Measurements from ENCODE around the gene NFE2L2. TPM values are rescaled to one million over a fixed set of nuclear protein-coding genes. Genes with fewer than 3 reads are reported as not detected.

NFE2L2 gene
- polyA plus RNA-seq, 1 donor (not counting 4 experiments of a cell fraction or from before 2014, with no cell fraction given) = 177 TPM

DNA sequence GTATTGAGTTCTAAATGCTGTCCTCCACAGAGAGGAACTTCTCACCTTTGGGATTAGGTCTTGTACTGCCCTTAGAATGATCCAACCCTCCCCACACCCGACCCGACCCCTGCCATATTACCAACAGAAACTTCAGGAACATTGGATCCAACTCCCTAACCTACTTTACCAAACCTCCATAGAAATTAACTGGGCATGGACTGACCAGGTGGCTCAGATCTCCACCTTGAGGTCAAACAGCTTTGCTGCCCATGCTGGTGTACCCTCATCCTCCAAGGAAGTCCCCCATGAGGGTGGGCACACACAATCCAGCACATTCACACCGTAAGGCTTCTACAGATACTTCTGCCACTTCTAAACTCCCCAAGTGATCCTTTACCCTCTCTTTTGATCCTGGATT lies 21.5 kb downstream of the NFE2L2 start:
- Histone ChIP-seq H3K9me3 (ENCODE audit: control insufficient read depth, low read depth, low read length) (no peaks in the 10 kb centered on the region), H3K4me1 (ENCODE audit: control insufficient read depth, extremely low read depth, insufficient read depth, low read length) (peaks cover 82% of the 10 kb centered on the region), H3K9me1 (ENCODE audit: control insufficient read depth, extremely low read depth, insufficient read depth, low read length) (peaks cover 13% of the 10 kb centered on the region), H3K79me2 (ENCODE audit: control insufficient read depth, insufficient read depth, low read length) (peaks cover 96% of the 10 kb centered on the region), H2AFZ (ENCODE audit: control insufficient read depth, low read length) (no peak overlapping the region), H3K4me2 (ENCODE audit: control insufficient read depth, extremely low read depth, insufficient read depth, low read depth, low read length) (peak overlapping the region; percentile 83), H3K27ac (ENCODE audit: control insufficient read depth, insufficient read depth, low read length) (peak overlapping the region; percentile 97), H3K27me3 (ENCODE audit: control insufficient read depth, extremely low read depth, insufficient read depth, low read length) (no peaks in the 10 kb centered on the region), H3K36me3 (ENCODE audit: control insufficient read depth in 2 of 2, extremely low read depth in 1 of 2, insufficient read depth in 2 of 2, low read length in 2 of 2) (peaks cover 1 to 34% of the 10 kb centered on the region in 2 experiments), H3K4me3 (ENCODE audit: control insufficient read depth in 2 of 3, extremely low read depth in 1 of 3, insufficient read depth in 2 of 3, low read depth in 1 of 3, low read length in 3 of 3) (peak overlapping the region in 2 of 3 experiments; percentile 1 to 36), H3K9ac (ENCODE audit: control insufficient read depth, extremely low read depth, insufficient read depth, low read length) (peak overlapping the region; percentile 74), H4K20me1 (ENCODE audit: control insufficient read depth, extremely low read depth, insufficient read depth, low read length) (peaks cover 37% of the 10 kb centered on the region)
- FAIRE-seq (no peak), DNase-seq (ENCODE audit: low read depth, low spot score) (no peak)
- dilution Hi-C loops (cut with MboI; ENCODE audit: extremely low pct_ligation_motif_present, low sequenced_read_pairs) = no loop called here
- no peak for TF ChIP-seq EZH2 (IDR thresholded peaks at IDR 0.05; ENCODE audit: low read length)
- TF ChIP-seq CTCF (optimal IDR thresholded peaks at IDR 0.05 in 1 of 3, IDR thresholded peaks at IDR 0.05 in 1 of 3, conservative IDR thresholded peaks at IDR 0.05 in 1 of 3; ENCODE audit: extremely low read depth in 1 of 3, insufficient read depth in 2 of 3, low read length in 3 of 3) = no peak

- H3K4me3 ChIP-seq (ENCODE audit: control insufficient read depth in 2 of 3, extremely low read depth in 1 of 3, insufficient read depth in 2 of 3, low read depth in 1 of 3, low read length in 3 of 3) = peak overlapping the region in 2 of 3 experiments; percentile 16 to 54
- FAIRE-seq = peak; percentile 66
- peaks cover 1 to 38% of the 10 kb centered on the region in 2 experiments for H3K36me3 ChIP-seq (ENCODE audit: control insufficient read depth in 2 of 2, extremely low read depth in 1 of 2, insufficient read depth in 2 of 2, low read length in 2 of 2)
- peak overlapping the region; percentile 74 for H3K9ac ChIP-seq (ENCODE audit: control insufficient read depth, extremely low read depth, insufficient read depth, low read length)
- peaks cover 13% of the 10 kb centered on the region for H3K9me1 ChIP-seq (ENCODE audit: control insufficient read depth, extremely low read depth, insufficient read depth, low read length)
- peaks cover 95% of the 10 kb centered on the region for H3K79me2 ChIP-seq (ENCODE audit: control insufficient read depth, insufficient read depth, low read length)
- no peaks in the 10 kb centered on the region for H3K9me3 ChIP-seq (ENCODE audit: control insufficient read depth, low read depth, low read length)
- peaks cover 34% of the 10 kb centered on the region for H4K20me1 ChIP-seq (ENCODE audit: control insufficient read depth, extremely low read depth, insufficient read depth, low read length)
- H3K4me1 ChIP-seq (ENCODE audit: control insufficient read depth, extremely low read depth, insufficient read depth, low read length) = peaks cover 78% of the 10 kb centered on the region
- dilution Hi-C loops (cut with MboI; ENCODE audit: extremely low pct_ligation_motif_present, low sequenced_read_pairs) = no loop called here
- no peaks in the 10 kb centered on the region for H3K27me3 ChIP-seq (ENCODE audit: control insufficient read depth, extremely low read depth, insufficient read depth, low read length)
- no peak for TF ChIP-seq CTCF (optimal IDR thresholded peaks at IDR 0.05 in 1 of 3, IDR thresholded peaks at IDR 0.05 in 1 of 3, conservative IDR thresholded peaks at IDR 0.05 in 1 of 3; ENCODE audit: extremely low read depth in 1 of 3, insufficient read depth in 2 of 3, low read length in 3 of 3)
- TF ChIP-seq EZH2 (IDR thresholded peaks at IDR 0.05; ENCODE audit: low read length) = no peak
- peak overlapping the region; percentile 97 for H3K27ac ChIP-seq (ENCODE audit: control insufficient read depth, insufficient read depth, low read length)
- no peak overlapping the region for H2AFZ ChIP-seq (ENCODE audit: control insufficient read depth, low read length)
- no peak for DNase-seq (ENCODE audit: low read depth, low spot score)
- peak overlapping the region; percentile 83 for H3K4me2 ChIP-seq (ENCODE audit: control insufficient read depth, extremely low read depth, insufficient read depth, low read depth, low read length)
These were observed 22.2 kb downstream of the NFE2L2 start for GRCh38 chr2:177242121-177242987.
